Fibroblast of mammary gland (primary cell): ENCODE results near the gene DZIP1L.

ENCODE experiments used
- DNase-seq: peaks from one replicate; pipeline ENCODE4 v3.0.0-alpha.2; 2010; ENCODE audit warnings: low read depth
- H3K4me3 ChIP-seq: 2 replicates; pipeline ENCODE4 v1.5.1; 2011; ENCODE audit warnings: low read depth, mild to moderate bottlenecking, low read length, moderate library complexity; ENCODE audit not compliant: control insufficient read depth
- TF ChIP-seq, protein P1 (sequence below): conservative IDR thresholded peaks from 2 replicates; pipeline ENCODE4 v1.5.1; 2011; ENCODE audit warnings: low read depth, low read length, inconsistent platforms; ENCODE audit not compliant: control insufficient read depth, insufficient read depth

DZIP1L gene

DNA sequence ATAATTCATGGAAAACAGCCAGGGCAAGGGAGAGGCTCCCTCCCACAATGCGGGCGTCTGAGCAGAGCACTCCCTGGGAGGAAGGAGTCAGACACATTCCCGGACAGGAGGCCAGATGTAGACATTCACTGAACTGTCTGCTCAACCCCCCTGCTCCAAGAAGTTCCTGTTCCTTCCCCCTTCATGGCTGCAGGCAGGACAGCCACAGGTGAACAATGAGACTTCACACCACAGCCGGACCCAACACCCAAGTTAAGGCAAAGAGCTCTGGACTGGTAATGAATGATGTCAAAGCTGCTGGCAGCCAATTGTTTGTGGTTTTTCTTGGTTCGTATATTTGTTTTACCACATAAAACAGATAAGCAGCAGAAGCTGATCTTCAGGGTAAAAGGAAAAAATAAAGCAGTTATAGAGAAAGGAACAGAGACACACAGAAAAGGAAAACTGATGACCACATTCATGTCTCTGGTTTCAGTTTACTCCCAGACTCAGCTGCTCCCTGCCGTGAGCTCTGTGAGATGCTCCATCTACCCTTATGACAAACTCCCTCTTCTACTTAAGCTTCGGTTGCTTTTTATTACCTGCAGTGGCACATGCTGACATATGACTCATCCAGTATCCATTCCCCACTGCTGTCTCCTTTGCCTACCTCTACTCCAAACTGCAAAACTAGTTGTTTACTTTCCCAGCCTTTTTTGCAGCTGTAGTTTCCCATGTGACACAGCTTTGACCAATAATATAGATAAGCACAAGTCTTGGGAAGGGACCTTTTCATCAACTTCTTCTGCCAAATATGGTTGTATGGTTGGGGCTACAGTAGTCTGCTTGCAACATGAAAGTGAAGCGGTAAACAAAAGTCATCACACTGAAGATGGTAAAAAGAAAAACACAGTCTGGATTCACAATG, 33.1 kb downstream of the DZIP1L start:
- H3K4me3 ChIP-seq: peak overlapping the region; percentile 17
- DNase-seq: peak; percentile 81
- TF ChIP-seq, protein P1, sequence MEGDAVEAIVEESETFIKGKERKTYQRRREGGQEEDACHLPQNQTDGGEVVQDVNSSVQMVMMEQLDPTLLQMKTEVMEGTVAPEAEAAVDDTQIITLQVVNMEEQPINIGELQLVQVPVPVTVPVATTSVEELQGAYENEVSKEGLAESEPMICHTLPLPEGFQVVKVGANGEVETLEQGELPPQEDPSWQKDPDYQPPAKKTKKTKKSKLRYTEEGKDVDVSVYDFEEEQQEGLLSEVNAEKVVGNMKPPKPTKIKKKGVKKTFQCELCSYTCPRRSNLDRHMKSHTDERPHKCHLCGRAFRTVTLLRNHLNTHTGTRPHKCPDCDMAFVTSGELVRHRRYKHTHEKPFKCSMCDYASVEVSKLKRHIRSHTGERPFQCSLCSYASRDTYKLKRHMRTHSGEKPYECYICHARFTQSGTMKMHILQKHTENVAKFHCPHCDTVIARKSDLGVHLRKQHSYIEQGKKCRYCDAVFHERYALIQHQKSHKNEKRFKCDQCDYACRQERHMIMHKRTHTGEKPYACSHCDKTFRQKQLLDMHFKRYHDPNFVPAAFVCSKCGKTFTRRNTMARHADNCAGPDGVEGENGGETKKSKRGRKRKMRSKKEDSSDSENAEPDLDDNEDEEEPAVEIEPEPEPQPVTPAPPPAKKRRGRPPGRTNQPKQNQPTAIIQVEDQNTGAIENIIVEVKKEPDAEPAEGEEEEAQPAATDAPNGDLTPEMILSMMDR: no peak

DNA sequence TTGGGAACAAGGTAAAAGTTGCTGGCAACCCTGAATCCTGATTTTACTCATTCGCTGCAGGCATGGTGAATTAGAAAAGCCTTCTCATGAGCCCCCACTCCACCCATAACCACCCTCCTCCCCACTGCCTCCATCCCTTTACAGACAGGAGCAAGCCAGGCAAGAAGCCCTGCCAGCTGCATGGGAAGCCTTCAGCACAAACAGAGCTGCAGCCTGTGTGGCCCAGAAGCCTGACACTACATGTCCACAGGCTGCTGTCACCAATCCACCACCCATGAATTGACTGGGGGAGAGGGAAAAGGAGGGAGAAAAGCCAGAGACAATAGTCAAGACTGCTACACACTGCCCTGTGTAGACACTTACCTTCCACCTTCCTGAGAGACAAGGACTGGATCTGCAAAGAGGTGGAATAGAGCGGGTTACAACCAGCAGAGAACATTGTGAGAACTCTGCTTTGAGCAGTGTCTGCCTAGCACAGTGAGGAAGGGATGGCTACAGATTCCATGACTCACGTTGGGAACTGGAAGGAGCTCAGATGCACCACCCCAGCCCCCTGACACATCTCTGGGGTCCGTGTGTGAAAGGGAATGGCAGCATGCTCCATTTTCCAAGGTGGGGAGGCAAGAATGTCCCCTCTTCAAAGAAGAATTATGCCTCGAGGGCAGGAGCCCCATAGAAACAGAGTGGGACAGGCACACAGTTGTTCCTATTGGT, 33.9 kb downstream of the DZIP1L start:
- peak overlapping the region; percentile 17 for H3K4me3 ChIP-seq
- DNase-seq: peak; percentile 83
- TF ChIP-seq, protein P1: no peak

DNA sequence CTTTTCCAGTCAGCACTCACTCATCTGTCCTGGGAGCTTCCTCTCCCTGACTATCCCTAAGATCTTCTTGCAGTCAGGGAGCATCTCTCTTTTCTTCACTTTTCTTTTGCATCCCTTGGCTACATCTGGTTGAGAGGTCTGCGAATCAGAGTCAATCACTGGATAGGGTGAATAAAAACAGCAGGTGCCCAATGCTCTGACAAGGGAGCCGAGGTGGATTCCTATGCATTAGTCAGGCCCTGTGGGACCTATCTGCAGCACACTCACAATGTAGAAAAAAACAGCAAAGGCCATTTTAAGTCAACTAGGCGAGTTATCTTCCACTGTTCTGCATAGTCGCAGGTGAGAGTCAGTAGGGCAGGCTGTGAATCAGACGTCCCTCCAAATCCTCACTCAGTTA, 35.5 kb downstream of the DZIP1L start:
- H3K4me3 ChIP-seq: no peak overlapping the region
- DNase-seq: peak; percentile 35
- TF ChIP-seq, protein P1: no peak

DNA sequence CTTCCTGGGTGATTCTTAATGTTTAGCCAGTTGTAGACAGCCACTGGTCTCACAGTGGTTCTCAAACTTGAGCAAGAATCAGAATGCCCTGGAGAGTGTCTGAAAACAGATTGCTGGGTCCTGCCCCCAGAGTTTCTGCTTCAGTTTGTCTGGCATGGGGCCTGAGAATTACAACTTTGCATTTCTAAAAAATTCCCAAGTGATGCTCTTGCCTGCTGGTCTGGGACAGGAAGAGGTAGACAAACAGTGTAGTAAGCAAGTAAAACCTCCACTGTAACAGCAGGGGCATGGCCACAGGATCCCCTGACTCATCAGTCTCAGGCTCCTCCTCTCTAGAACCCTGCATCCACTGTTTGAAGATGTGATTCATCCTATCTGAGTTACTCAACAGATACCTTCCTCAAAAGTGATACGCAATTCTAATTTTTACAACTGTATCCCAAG, 36.5 kb downstream of the DZIP1L start:
- TF ChIP-seq, protein P1: no peak
- no peak overlapping the region for H3K4me3 ChIP-seq
- peak; percentile 98 for DNase-seq

DNA sequence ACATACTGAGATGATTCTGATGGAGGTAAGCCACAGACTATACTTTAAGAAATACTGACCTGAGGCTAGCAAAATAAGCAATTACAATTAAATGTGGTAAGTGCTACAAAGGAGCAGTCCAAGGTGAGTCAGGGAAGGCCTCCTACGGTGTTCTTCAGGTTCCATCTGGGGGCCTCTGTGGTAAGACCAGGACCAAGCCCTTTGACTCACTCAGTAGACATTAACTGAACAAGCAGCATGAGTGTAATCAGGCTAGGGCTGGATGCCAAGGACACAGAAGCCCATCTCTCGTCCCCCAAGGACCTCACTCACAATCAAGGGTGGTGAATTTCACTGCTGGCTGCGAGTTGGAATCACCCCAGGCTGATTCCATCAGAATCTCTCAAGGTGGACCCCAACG, 37.3 kb downstream of the DZIP1L start:
- DNase-seq: peak; percentile 81
- TF ChIP-seq, protein P1: no peak
- H3K4me3 ChIP-seq: no peak overlapping the region

DNA sequence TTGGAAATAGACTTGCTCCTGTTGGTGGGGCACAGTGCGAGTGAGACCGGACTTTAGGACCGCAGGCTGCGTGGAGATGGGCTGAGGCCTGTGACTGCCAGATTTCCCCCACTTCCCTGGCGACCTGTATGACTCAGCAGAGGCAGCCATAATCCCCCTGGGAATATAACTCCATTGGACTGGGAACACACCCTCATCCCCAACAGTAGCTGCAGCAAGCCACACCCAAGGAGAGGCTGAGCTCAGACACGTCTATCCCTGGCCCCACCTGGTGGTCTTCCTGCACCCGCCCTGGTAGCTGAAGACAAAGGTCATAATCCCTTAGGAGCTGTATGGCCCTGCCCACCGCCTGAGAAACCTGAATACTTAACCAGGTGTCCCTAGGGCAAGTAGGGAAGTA, 42.6 kb downstream of the DZIP1L start:
- TF ChIP-seq, protein P1: no peak

More for the DNA sequence above, 42.6 kb downstream of the DZIP1L start:
- peak; percentile 12 for DNase-seq
- no peak overlapping the region for H3K4me3 ChIP-seq
